H1 (cell line): ENCODE measurements around the gene CMBL. TPM values are rescaled to one million over a fixed set of nuclear protein-coding genes. Genes with fewer than 3 reads are reported as not detected.

Experiments
- MAX ChIP-seq: IDR thresholded peaks from 2 replicates; pipeline ENCODE4 v1.6.1; 2012; ENCODE audit warnings: inconsistent platforms
- SIX5 ChIP-seq: IDR thresholded peaks from 2 replicates; pipeline ENCODE4 v1.6.1; 2011; ENCODE audit warnings: mild to moderate bottlenecking, low read depth, low read length
- SUZ12 ChIP-seq: fragments of 200-600 bp; sonication (generic); IDR thresholded peaks from 2 replicates; pipeline ENCODE4 v1.6.1; 2012; ENCODE audit warnings: mild to moderate bottlenecking, inconsistent platforms, low read length, moderate library complexity, mixed read lengths
- ZNF274 ChIP-seq: IDR thresholded peaks from 2 replicates; pipeline ENCODE4 v1.7.0; 2012; ENCODE audit warnings: low read length, borderline replicate concordance; ENCODE audit errors: extremely low read depth
- polyA plus RNA-seq, 7 experiments: library from polyadenylated mRNA; depleted of rRNA in 3 of 7; stranded (reverse) in 5 of 7; unstranded in 2 of 7; fragments of >200 nt in 5 of 7; fragments of 200-250 nt in 2 of 7; gene quantifications; 1 replicate in 5 of 7; 2 replicates in 1 of 7; 4 replicates in 1 of 7; pipeline versions ENCODE4 v1.2.1 to v1.2.3, GENCODE V29; 2011 to 2013; ENCODE audit warnings: missing spikeins in 2 of 7, mixed read lengths in 2 of 7
- total RNA-seq: library from RNA; stranded (reverse); fragmentation: NEBNext Ultra II Directional; extraction: Animal tissue kit (Norgen Biotek cat#: 25700); gene quantifications from 2 replicates; pipeline ENCODE4 v1.2.1, GENCODE V29; 2021
- TF ChIP-seq, protein P1 (sequence below): fragments of 300-600 bp; sonication (generic); IDR thresholded peaks from 2 replicates; pipeline ENCODE4 v1.7.1; 2012; ENCODE audit warnings: low read length, moderate library complexity, mild to moderate bottlenecking, inconsistent platforms; ENCODE audit not compliant: insufficient replicate concordance

The CMBL gene
- total and polyA plus RNA-seq, 2 of the 8 experiments (the other 6 are each of a cell fraction or from before 2014, with no cell fraction given): 27.9 to 32.1 TPM

DNA sequence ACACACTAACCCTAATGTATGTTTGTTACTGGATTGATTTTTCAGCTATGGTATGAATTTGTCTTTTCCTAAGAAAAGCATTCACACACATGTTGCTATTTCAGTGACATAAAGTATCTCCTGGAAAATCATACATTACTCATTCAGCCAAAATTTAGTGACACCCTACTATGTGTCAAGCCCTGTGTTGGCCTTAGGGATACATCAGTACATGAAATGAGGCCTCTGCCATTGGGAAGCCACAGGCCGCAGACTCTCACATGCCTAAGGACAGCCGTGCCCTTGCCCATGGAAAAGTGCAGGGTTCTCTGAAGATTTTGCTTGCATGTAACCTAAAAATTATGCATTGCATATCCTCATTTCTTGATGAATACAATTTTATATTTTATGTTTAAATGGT is 40.6 kb upstream of the CMBL start (continued):
- TF ChIP-seq, protein P1, sequence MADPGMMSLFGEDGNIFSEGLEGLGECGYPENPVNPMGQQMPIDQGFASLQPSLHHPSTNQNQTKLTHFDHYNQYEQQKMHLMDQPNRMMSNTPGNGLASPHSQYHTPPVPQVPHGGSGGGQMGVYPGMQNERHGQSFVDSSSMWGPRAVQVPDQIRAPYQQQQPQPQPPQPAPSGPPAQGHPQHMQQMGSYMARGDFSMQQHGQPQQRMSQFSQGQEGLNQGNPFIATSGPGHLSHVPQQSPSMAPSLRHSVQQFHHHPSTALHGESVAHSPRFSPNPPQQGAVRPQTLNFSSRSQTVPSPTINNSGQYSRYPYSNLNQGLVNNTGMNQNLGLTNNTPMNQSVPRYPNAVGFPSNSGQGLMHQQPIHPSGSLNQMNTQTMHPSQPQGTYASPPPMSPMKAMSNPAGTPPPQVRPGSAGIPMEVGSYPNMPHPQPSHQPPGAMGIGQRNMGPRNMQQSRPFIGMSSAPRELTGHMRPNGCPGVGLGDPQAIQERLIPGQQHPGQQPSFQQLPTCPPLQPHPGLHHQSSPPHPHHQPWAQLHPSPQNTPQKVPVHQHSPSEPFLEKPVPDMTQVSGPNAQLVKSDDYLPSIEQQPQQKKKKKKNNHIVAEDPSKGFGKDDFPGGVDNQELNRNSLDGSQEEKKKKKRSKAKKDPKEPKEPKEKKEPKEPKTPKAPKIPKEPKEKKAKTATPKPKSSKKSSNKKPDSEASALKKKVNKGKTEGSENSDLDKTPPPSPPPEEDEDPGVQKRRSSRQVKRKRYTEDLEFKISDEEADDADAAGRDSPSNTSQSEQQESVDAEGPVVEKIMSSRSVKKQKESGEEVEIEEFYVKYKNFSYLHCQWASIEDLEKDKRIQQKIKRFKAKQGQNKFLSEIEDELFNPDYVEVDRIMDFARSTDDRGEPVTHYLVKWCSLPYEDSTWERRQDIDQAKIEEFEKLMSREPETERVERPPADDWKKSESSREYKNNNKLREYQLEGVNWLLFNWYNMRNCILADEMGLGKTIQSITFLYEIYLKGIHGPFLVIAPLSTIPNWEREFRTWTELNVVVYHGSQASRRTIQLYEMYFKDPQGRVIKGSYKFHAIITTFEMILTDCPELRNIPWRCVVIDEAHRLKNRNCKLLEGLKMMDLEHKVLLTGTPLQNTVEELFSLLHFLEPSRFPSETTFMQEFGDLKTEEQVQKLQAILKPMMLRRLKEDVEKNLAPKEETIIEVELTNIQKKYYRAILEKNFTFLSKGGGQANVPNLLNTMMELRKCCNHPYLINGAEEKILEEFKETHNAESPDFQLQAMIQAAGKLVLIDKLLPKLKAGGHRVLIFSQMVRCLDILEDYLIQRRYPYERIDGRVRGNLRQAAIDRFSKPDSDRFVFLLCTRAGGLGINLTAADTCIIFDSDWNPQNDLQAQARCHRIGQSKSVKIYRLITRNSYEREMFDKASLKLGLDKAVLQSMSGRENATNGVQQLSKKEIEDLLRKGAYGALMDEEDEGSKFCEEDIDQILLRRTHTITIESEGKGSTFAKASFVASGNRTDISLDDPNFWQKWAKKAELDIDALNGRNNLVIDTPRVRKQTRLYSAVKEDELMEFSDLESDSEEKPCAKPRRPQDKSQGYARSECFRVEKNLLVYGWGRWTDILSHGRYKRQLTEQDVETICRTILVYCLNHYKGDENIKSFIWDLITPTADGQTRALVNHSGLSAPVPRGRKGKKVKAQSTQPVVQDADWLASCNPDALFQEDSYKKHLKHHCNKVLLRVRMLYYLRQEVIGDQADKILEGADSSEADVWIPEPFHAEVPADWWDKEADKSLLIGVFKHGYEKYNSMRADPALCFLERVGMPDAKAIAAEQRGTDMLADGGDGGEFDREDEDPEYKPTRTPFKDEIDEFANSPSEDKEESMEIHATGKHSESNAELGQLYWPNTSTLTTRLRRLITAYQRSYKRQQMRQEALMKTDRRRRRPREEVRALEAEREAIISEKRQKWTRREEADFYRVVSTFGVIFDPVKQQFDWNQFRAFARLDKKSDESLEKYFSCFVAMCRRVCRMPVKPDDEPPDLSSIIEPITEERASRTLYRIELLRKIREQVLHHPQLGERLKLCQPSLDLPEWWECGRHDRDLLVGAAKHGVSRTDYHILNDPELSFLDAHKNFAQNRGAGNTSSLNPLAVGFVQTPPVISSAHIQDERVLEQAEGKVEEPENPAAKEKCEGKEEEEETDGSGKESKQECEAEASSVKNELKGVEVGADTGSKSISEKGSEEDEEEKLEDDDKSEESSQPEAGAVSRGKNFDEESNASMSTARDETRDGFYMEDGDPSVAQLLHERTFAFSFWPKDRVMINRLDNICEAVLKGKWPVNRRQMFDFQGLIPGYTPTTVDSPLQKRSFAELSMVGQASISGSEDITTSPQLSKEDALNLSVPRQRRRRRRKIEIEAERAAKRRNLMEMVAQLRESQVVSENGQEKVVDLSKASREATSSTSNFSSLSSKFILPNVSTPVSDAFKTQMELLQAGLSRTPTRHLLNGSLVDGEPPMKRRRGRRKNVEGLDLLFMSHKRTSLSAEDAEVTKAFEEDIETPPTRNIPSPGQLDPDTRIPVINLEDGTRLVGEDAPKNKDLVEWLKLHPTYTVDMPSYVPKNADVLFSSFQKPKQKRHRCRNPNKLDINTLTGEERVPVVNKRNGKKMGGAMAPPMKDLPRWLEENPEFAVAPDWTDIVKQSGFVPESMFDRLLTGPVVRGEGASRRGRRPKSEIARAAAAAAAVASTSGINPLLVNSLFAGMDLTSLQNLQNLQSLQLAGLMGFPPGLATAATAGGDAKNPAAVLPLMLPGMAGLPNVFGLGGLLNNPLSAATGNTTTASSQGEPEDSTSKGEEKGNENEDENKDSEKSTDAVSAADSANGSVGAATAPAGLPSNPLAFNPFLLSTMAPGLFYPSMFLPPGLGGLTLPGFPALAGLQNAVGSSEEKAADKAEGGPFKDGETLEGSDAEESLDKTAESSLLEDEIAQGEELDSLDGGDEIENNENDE: no peak
- TF ChIP-seq ZNF274 (no peak), SIX5 (no peak), SUZ12 (no peak), MAX (no peak)
